Measurements from ENCODE around the gene ARHGEF33.

Gene ARHGEF33

GRCh38 chr2:39023649-39024048 is 134.0 kb downstream of the ARHGEF33 start:
- H3K4me1 ChIP-seq (ENCODE audit: control insufficient read depth, low read depth, low read length) = peaks cover 24% of the 10 kb centered on the region
- H3K27me3 ChIP-seq (ENCODE audit: control insufficient read depth, insufficient read depth, low read length) = no peaks in the 10 kb centered on the region
- H3K9me3 ChIP-seq (ENCODE audit: control insufficient read depth, low read depth, low read length) = no peaks in the 10 kb centered on the region
- peaks cover 7% of the 10 kb centered on the region for H3K36me3 ChIP-seq (ENCODE audit: control insufficient read depth, low read depth, low read length)
- H3K9ac ChIP-seq (ENCODE audit: low read length) = no peak overlapping the region
- no peak overlapping the region for H3K27ac ChIP-seq (ENCODE audit: low read length)
- H3K4me3 ChIP-seq (ENCODE audit: low read length) = no peak overlapping the region

GRCh38 chr2:39024833-39025232 is 135.2 kb downstream of the ARHGEF33 start:
- Histone ChIP-seq H3K27me3 (ENCODE audit: control insufficient read depth, insufficient read depth, low read length) (no peaks in the 10 kb centered on the region), H3K36me3 (ENCODE audit: control insufficient read depth, low read depth, low read length) (peaks cover 7% of the 10 kb centered on the region), H3K9ac (ENCODE audit: low read length) (no peak overlapping the region), H3K4me3 (ENCODE audit: low read length) (no peak overlapping the region), H3K9me3 (ENCODE audit: control insufficient read depth, low read depth, low read length) (no peaks in the 10 kb centered on the region), H3K27ac (ENCODE audit: low read length) (no peak overlapping the region), H3K4me1 (ENCODE audit: control insufficient read depth, low read depth, low read length) (peaks cover 16% of the 10 kb centered on the region)
